ENCODE measurements around the gene CLEC1A.

The CLEC1A gene

DNA sequence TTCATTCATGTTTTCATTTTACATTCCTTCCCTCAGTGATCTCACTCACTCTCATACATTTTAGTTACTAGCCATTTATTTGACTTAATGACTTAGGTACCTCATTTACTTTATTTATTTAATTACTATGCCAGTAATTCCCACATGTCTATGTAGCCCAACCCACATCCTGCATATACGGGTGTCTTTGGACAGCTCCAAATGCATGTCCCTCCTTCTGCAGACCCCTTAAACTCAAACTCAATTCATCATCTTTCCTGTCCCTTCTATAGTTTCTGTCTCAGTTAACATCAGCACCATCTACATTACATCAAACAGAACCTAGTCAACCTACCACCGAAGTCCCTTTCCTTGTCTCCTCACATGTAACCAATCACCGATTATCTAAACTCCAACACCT, 2.8 kb downstream of the CLEC1A start:
- Histone ChIP-seq H3K14ac (ENCODE audit: low read length) (no peak overlapping the region), H3K79me2 (ENCODE audit: control insufficient read depth, insufficient read depth, low read length, poor library complexity) (no peaks in the 10 kb centered on the region), H3K4me1 (ENCODE audit: control insufficient read depth in 1 of 2, insufficient read depth in 2 of 2, low read length in 2 of 2) (peaks cover 3 to 4% of the 10 kb centered on the region in 2 experiments), H2AK5ac (ENCODE audit: low read length) (no peak overlapping the region), H3K27me3 (ENCODE audit: insufficient read depth, low read length) (no peaks in the 10 kb centered on the region), H4K8ac (ENCODE audit: low read depth, low read length) (no peak overlapping the region), H3K4me3 (ENCODE audit: low read depth, low read length) (no peak overlapping the region), H3K36me3 (ENCODE audit: control insufficient read depth in 1 of 2, insufficient read depth in 2 of 2, low read length in 2 of 2) (no peaks in the 10 kb centered on the region), H3K4ac (ENCODE audit: low read depth, low read length) (no peak overlapping the region), H2BK5ac (ENCODE audit: low read depth, low read length, poor library complexity) (no peak overlapping the region), H4K12ac (ENCODE audit: low read depth, low read length) (no peak overlapping the region), H4K91ac (ENCODE audit: low read depth, low read length) (no peak overlapping the region), H2BK12ac (ENCODE audit: low read length) (no peak overlapping the region), H2BK120ac (ENCODE audit: insufficient read depth, low read length, poor library complexity) (no peak overlapping the region), H3K27ac (ENCODE audit: low read depth, low read length) (no peak overlapping the region), H3K18ac (ENCODE audit: low read length) (no peak overlapping the region), H2AFZ (ENCODE audit: insufficient read depth, low read length, poor library complexity) (no peak overlapping the region), H3K23ac (ENCODE audit: low read length) (no peak overlapping the region), H3K4me2 (ENCODE audit: low read length) (no peak overlapping the region), H3K9me3 (ENCODE audit: insufficient read depth, low read depth, low read length) (no peaks in the 10 kb centered on the region), H3K9ac (ENCODE audit: low read length) (no peak overlapping the region), H3K79me1 (ENCODE audit: low read length) (peaks cover 4% of the 10 kb centered on the region)
- no CpG with 5 or more reads among the region's 3 CpGs for WGBS (ENCODE audit: extremely low coverage, insufficient coverage, insufficient read length)
- DNase-seq = peak in 1 of 2 donors; percentile 17

GRCh38 chr12:10094646-10095395, 4.0 kb downstream of the CLEC1A start:
- no peak overlapping the region for H3K4me2 ChIP-seq (ENCODE audit: low read length)
- peaks cover 0 to 2% of the 10 kb centered on the region in 2 experiments for H3K4me1 ChIP-seq (ENCODE audit: control insufficient read depth in 1 of 2, insufficient read depth in 2 of 2, low read length in 2 of 2)
- no peaks in the 10 kb centered on the region for H3K79me2 ChIP-seq (ENCODE audit: control insufficient read depth, insufficient read depth, low read length, poor library complexity)
- no peak overlapping the region for H2BK120ac ChIP-seq (ENCODE audit: insufficient read depth, low read length, poor library complexity)
- no peaks in the 10 kb centered on the region for H3K36me3 ChIP-seq (ENCODE audit: control insufficient read depth in 1 of 2, insufficient read depth in 2 of 2, low read length in 2 of 2)
- no peaks in the 10 kb centered on the region for H3K9me3 ChIP-seq (ENCODE audit: insufficient read depth, low read depth, low read length)
- no peak overlapping the region for H2AK5ac ChIP-seq (ENCODE audit: low read length)
- H4K8ac ChIP-seq (ENCODE audit: low read depth, low read length) = no peak overlapping the region
- no peak overlapping the region for H3K23ac ChIP-seq (ENCODE audit: low read length)
- H3K27ac ChIP-seq (ENCODE audit: low read depth, low read length) = no peak overlapping the region
- no peak overlapping the region for H4K91ac ChIP-seq (ENCODE audit: low read depth, low read length)
- no peak overlapping the region for H3K4me3 ChIP-seq (ENCODE audit: low read depth, low read length)
- no peak overlapping the region for H3K18ac ChIP-seq (ENCODE audit: low read length)
- no peak overlapping the region for H2BK5ac ChIP-seq (ENCODE audit: low read depth, low read length, poor library complexity)
- no peak overlapping the region for H3K4ac ChIP-seq (ENCODE audit: low read depth, low read length)
- H3K9ac ChIP-seq (ENCODE audit: low read length) = no peak overlapping the region
- no peaks in the 10 kb centered on the region for H3K27me3 ChIP-seq (ENCODE audit: insufficient read depth, low read length)
- no peak overlapping the region for H3K14ac ChIP-seq (ENCODE audit: low read length)
- H2AFZ ChIP-seq (ENCODE audit: insufficient read depth, low read length, poor library complexity) = no peak overlapping the region
- no peak for DNase-seq
- no peak overlapping the region for H4K12ac ChIP-seq (ENCODE audit: low read depth, low read length)
- no CpG with 5 or more reads among the region's 4 CpGs for WGBS (ENCODE audit: extremely low coverage, insufficient coverage, insufficient read length)
- peaks cover 1% of the 10 kb centered on the region for H3K79me1 ChIP-seq (ENCODE audit: low read length)
- no peak overlapping the region for H2BK12ac ChIP-seq (ENCODE audit: low read length)

DNA sequence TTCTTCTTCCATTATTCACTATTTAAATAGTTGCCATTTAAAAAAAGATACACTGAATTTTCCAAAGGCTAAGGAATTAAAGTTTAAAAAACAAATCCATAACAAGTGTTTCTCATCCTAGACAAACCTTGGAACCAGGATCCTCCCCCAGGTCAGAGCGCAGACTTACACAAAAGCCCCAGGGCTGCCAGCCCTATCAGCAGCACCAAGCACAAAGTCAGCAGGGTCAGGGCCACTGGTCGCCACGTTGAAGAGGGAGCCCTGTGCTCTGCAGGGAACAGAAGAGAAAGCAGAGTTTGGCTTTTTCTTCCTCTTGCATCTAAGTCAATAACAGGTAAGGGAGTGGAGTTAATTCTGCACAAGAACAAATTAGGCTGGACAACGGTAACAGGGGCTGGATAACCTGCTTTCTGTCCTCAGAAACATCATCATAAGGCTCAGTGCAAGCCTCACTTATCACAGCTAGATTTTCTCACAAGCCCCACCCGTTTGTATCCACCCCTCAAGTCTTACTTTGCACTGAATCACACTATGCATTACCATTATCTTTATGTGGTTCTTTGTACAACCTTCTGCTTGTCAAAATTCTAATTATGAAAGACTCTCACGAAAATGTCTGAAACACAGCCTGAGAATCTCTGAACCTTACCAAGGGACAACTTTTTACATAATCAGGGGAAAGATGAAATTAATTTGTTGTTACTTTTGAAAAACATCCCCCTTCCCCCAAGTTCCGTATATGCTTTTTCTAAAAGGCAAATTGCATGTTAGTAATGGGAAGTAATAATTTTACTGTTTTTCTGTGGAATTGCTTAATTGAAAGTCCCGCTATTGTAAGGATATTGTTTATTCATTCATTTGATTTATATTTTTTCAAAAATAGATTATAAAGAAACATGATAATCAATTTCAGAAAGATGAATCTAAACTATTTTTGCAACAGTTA, 9.6 kb downstream of the CLEC1A start:
- H3K79me2 ChIP-seq (ENCODE audit: control insufficient read depth, insufficient read depth, low read length, poor library complexity) = no peaks in the 10 kb centered on the region
- H4K91ac ChIP-seq (ENCODE audit: low read depth, low read length) = no peak overlapping the region
- H3K9me3 ChIP-seq (ENCODE audit: insufficient read depth, low read depth, low read length) = no peaks in the 10 kb centered on the region
- no peaks in the 10 kb centered on the region for H3K79me1 ChIP-seq (ENCODE audit: low read length)
- no peak overlapping the region for H3K23ac ChIP-seq (ENCODE audit: low read length)
- H3K27ac ChIP-seq (ENCODE audit: low read depth, low read length) = no peak overlapping the region
- H4K8ac ChIP-seq (ENCODE audit: low read depth, low read length) = no peak overlapping the region
- H4K12ac ChIP-seq (ENCODE audit: low read depth, low read length) = no peak overlapping the region
- no peak overlapping the region for H3K4me2 ChIP-seq (ENCODE audit: low read length)
- no peak overlapping the region for H2AFZ ChIP-seq (ENCODE audit: insufficient read depth, low read length, poor library complexity)
- H2AK5ac ChIP-seq (ENCODE audit: low read length) = no peak overlapping the region
- no peak overlapping the region for H3K4ac ChIP-seq (ENCODE audit: low read depth, low read length)
- H3K4me3 ChIP-seq (ENCODE audit: low read depth, low read length) = no peak overlapping the region
- H2BK120ac ChIP-seq (ENCODE audit: insufficient read depth, low read length, poor library complexity) = no peak overlapping the region
- DNase-seq = no peak
- H3K27me3 ChIP-seq (ENCODE audit: insufficient read depth, low read length) = no peaks in the 10 kb centered on the region
- no peaks in the 10 kb centered on the region for H3K36me3 ChIP-seq (ENCODE audit: control insufficient read depth in 1 of 2, insufficient read depth in 2 of 2, low read length in 2 of 2)
- WGBS (ENCODE audit: extremely low coverage, insufficient coverage, insufficient read length) = no CpG with 5 or more reads among the region's 8 CpGs
- H2BK5ac ChIP-seq (ENCODE audit: low read depth, low read length, poor library complexity) = no peak overlapping the region
- no peak overlapping the region for H3K9ac ChIP-seq (ENCODE audit: low read length)
- H2BK12ac ChIP-seq (ENCODE audit: low read length) = no peak overlapping the region
- H3K4me1 ChIP-seq (ENCODE audit: control insufficient read depth in 1 of 2, insufficient read depth in 2 of 2, low read length in 2 of 2) = no peaks in the 10 kb centered on the region
- H3K14ac ChIP-seq (ENCODE audit: low read length) = no peak overlapping the region
- H3K18ac ChIP-seq (ENCODE audit: low read length) = no peak overlapping the region

DNA sequence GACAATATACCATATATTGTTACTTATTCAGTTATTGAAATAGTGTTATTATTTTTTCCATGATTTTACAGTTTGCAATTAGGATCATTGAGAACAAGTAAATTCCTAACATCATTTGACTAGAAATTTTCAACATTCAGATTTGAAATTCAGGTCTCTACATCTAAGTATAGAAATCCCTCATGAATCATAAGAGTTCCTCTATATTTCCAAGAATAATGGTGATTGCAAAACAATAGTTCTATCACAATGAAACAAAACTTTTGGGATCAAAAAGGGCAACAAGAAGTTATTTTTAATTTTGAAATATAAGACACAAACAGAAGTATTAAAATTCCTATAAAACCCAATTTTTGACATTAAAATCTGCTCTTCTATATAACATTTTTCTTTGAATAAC, 10.8 kb downstream of the CLEC1A start:
- H2AFZ ChIP-seq (ENCODE audit: insufficient read depth, low read length, poor library complexity) = no peak overlapping the region
- H3K79me2 ChIP-seq (ENCODE audit: control insufficient read depth, insufficient read depth, low read length, poor library complexity) = no peaks in the 10 kb centered on the region
- no peaks in the 10 kb centered on the region for H3K36me3 ChIP-seq (ENCODE audit: control insufficient read depth in 1 of 2, insufficient read depth in 2 of 2, low read length in 2 of 2)
- H3K27me3 ChIP-seq (ENCODE audit: insufficient read depth, low read length) = no peaks in the 10 kb centered on the region
- H4K8ac ChIP-seq (ENCODE audit: low read depth, low read length) = no peak overlapping the region
- no peak overlapping the region for H2BK120ac ChIP-seq (ENCODE audit: insufficient read depth, low read length, poor library complexity)
- H3K4me3 ChIP-seq (ENCODE audit: low read depth, low read length) = no peak overlapping the region
- H3K4me2 ChIP-seq (ENCODE audit: low read length) = no peak overlapping the region
- peaks cover 2% of the 10 kb centered on the region for H3K9me3 ChIP-seq (ENCODE audit: insufficient read depth, low read depth, low read length)
- no peak overlapping the region for H3K9ac ChIP-seq (ENCODE audit: low read length)
- H3K79me1 ChIP-seq (ENCODE audit: low read length) = no peaks in the 10 kb centered on the region
- H4K12ac ChIP-seq (ENCODE audit: low read depth, low read length) = no peak overlapping the region
- H3K4ac ChIP-seq (ENCODE audit: low read depth, low read length) = no peak overlapping the region
- no peaks in the 10 kb centered on the region for H3K4me1 ChIP-seq (ENCODE audit: control insufficient read depth in 1 of 2, insufficient read depth in 2 of 2, low read length in 2 of 2)
- no peak overlapping the region for H2BK5ac ChIP-seq (ENCODE audit: low read depth, low read length, poor library complexity)
- H3K23ac ChIP-seq (ENCODE audit: low read length) = no peak overlapping the region
- H3K27ac ChIP-seq (ENCODE audit: low read depth, low read length) = no peak overlapping the region
- H3K18ac ChIP-seq (ENCODE audit: low read length) = no peak overlapping the region
- H3K14ac ChIP-seq (ENCODE audit: low read length) = no peak overlapping the region
- H4K91ac ChIP-seq (ENCODE audit: low read depth, low read length) = no peak overlapping the region
- no peak overlapping the region for H2BK12ac ChIP-seq (ENCODE audit: low read length)
- DNase-seq = no peak
- H2AK5ac ChIP-seq (ENCODE audit: low read length) = no peak overlapping the region
